OCI-LY1 (cell line): ENCODE data around the gene ABCC4.

Source experiments
- H2AFZ ChIP-seq: fragments of 200-600 bp; sonication (generic), shearing (Covaris generic); 2 replicates; pipeline ENCODE4 v1.6.0; 2014; ENCODE audit warnings: antibody characterized with exemption, mild to moderate bottlenecking, low read length
- H3F3A ChIP-seq: fragments of 200-600 bp; sonication (generic), shearing (Covaris generic); 2 replicates; pipeline ENCODE4 v1.6.0; 2014; ENCODE audit warnings: mild to moderate bottlenecking, antibody characterized with exemption, low read length, moderate library complexity; ENCODE audit not compliant: insufficient read depth
- H3K27ac ChIP-seq: fragments of 200-600 bp; sonication (generic); 2 replicates; pipeline ENCODE4 v1.5.1; 2014; ENCODE audit warnings: low read length, mixed run types, mild to moderate bottlenecking, low read depth; ENCODE audit not compliant: poor library complexity, severe bottlenecking
- H3K27me3 ChIP-seq: fragments of 200-600 bp; sonication (generic); 2 replicates; pipeline ENCODE4 v1.6.0; 2014; ENCODE audit warnings: antibody characterized with exemption, mild to moderate bottlenecking, low read length, moderate library complexity; ENCODE audit not compliant: insufficient read depth
- H3K36me3 ChIP-seq: fragments of 200-600 bp; sonication (generic); 2 replicates; pipeline ENCODE4 v1.6.1; 2014; ENCODE audit warnings: mild to moderate bottlenecking, antibody characterized with exemption, low read length, moderate library complexity, mixed read lengths; ENCODE audit not compliant: insufficient read depth
- H3K4me1 ChIP-seq: fragments of 200-600 bp; sonication (generic); 2 replicates; pipeline ENCODE4 v1.5.1; 2014; ENCODE audit warnings: mild to moderate bottlenecking, low read length, moderate library complexity; ENCODE audit not compliant: insufficient read depth, severe bottlenecking
- H3K4me2 ChIP-seq: fragments of 200-600 bp; sonication (generic), shearing (Covaris generic); 2 replicates; pipeline ENCODE4 v1.6.1; 2014; ENCODE audit warnings: low read length
- H3K4me3 ChIP-seq: fragments of 200-600 bp; sonication (generic); 2 replicates; pipeline ENCODE4 v1.5.1; 2014; ENCODE audit warnings: low read length, low read depth, mild to moderate bottlenecking, mixed read lengths; ENCODE audit not compliant: poor library complexity, severe bottlenecking
- H3K79me2 ChIP-seq: fragments of 200-600 bp; shearing (Covaris generic); 2 replicates; pipeline ENCODE4 v1.6.1; 2016; ENCODE audit warnings: mixed run types, low read length, mixed read lengths; ENCODE audit not compliant: insufficient read depth
- H3K9ac ChIP-seq: fragments of 200-600 bp; sonication (generic), shearing (Covaris generic); 2 replicates; pipeline ENCODE4 v1.6.1; 2014; ENCODE audit warnings: mild to moderate bottlenecking, low read length, mixed read lengths
- H3K9me2 ChIP-seq: fragments of 200-600 bp; sonication (generic), shearing (Covaris generic); 2 replicates; pipeline ENCODE4 v1.6.1; 2014; ENCODE audit warnings: low read depth, mild to moderate bottlenecking, low read length, mixed read lengths
- H3K9me3 ChIP-seq: fragments of 200-600 bp; shearing (Covaris generic); 2 replicates; pipeline ENCODE4 v1.6.1; 2014; ENCODE audit warnings: low read length, mixed read lengths
- H4K20me1 ChIP-seq: fragments of 200-600 bp; sonication (generic), shearing (Covaris generic); 2 replicates; pipeline ENCODE4 v1.6.0; 2016; ENCODE audit warnings: mild to moderate bottlenecking, low read length; ENCODE audit not compliant: insufficient read depth
- EZH2 ChIP-seq: fragments of 200-600 bp; sonication (generic), shearing (Covaris generic); IDR thresholded peaks from 2 replicates; pipeline ENCODE4 v1.8.0; 2017; ENCODE audit warnings: borderline replicate concordance, mixed run types, mild to moderate bottlenecking, antibody characterized with exemption, low read length, moderate library complexity, mixed read lengths
- TF ChIP-seq, protein P1 (sequence below): fragments of 200-600 bp; sonication (generic), shearing (Covaris generic); IDR thresholded peaks from 2 replicates; pipeline ENCODE4 v1.5.1; 2017; ENCODE audit warnings: mild to moderate bottlenecking, antibody characterized with exemption, low read length, moderate library complexity, mixed read lengths

Gene ABCC4

DNA sequence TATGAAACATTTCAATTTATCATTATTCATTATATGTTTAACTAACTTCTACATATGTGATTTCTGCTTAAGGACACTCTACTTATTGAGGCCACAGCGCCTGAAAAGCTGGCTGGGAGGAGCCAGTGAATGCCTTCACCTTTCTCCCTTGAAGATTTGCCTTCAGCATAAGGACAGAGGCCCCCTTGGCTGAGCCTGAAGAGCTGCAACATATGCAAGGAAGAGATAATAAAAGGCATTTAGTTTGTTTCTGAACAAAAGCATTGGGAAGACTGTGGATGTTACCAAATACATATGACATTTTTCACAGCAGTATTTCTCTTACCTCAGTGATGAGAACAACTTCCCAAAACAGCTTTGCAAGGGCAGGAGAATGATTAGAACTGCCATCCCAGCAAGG is 92.1 kb downstream of the ABCC4 start:
- Histone ChIP-seq H3K9me2 (no peaks in the 10 kb centered on the region), H3K79me2 (no peaks in the 10 kb centered on the region), H3K4me2 (no peak overlapping the region), H3K36me3 (peaks cover 36% of the 10 kb centered on the region), H3F3A (no peaks in the 10 kb centered on the region), H3K4me1 (peaks cover 34% of the 10 kb centered on the region), H3K9ac (no peak overlapping the region), H3K27ac (peak overlapping the region; percentile 71), H3K4me3 (no peak overlapping the region), H3K27me3 (no peaks in the 10 kb centered on the region), H3K9me3 (no peaks in the 10 kb centered on the region), H2AFZ (no peak overlapping the region), H4K20me1 (no peaks in the 10 kb centered on the region)
- TF ChIP-seq, protein P1, sequence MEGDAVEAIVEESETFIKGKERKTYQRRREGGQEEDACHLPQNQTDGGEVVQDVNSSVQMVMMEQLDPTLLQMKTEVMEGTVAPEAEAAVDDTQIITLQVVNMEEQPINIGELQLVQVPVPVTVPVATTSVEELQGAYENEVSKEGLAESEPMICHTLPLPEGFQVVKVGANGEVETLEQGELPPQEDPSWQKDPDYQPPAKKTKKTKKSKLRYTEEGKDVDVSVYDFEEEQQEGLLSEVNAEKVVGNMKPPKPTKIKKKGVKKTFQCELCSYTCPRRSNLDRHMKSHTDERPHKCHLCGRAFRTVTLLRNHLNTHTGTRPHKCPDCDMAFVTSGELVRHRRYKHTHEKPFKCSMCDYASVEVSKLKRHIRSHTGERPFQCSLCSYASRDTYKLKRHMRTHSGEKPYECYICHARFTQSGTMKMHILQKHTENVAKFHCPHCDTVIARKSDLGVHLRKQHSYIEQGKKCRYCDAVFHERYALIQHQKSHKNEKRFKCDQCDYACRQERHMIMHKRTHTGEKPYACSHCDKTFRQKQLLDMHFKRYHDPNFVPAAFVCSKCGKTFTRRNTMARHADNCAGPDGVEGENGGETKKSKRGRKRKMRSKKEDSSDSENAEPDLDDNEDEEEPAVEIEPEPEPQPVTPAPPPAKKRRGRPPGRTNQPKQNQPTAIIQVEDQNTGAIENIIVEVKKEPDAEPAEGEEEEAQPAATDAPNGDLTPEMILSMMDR: no peak
- no peak for TF ChIP-seq EZH2

DNA sequence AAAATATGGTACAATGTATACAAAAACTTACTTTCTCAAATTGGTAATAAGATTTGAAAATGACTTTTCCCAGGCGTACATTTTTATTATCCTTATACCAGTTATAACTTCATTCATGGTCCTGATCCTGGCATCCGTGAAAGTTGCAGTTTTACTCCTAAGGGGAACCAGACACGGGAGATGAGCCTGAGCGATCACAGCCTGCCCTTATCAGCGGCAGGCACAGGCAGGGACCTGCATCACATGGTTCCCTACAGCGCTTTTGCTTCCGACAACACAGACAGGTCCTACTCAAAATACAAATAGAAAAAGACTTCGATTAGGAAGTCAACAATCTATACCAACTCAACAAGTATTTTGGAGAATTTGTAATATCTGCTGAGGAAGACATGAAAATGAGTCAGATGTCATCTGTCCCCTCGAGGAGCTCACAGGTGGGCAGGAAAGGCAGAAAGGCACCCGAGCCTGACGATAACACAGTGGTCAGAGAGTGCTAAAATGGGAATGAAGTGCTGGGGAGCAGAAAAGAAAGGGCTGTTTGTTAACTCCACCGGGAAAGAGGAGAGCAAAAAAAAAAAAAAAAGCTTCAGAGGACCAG is 93.4 kb downstream of the ABCC4 start:
- Histone ChIP-seq H3K4me1 (peaks cover 35% of the 10 kb centered on the region), H3F3A (no peaks in the 10 kb centered on the region), H3K27ac (peak overlapping the region; percentile 71), H3K36me3 (peaks cover 46% of the 10 kb centered on the region), H3K9me3 (no peaks in the 10 kb centered on the region), H3K4me2 (peak overlapping the region; percentile 63), H3K27me3 (no peaks in the 10 kb centered on the region), H3K4me3 (peak overlapping the region; percentile 34), H2AFZ (no peak overlapping the region), H3K9me2 (no peaks in the 10 kb centered on the region), H4K20me1 (no peaks in the 10 kb centered on the region), H3K9ac (peak overlapping the region; percentile 14; the same call in 1 of the 2 replicates), H3K79me2 (no peaks in the 10 kb centered on the region)
- no peak for TF ChIP-seq EZH2
- TF ChIP-seq, protein P1: no peak

DNA sequence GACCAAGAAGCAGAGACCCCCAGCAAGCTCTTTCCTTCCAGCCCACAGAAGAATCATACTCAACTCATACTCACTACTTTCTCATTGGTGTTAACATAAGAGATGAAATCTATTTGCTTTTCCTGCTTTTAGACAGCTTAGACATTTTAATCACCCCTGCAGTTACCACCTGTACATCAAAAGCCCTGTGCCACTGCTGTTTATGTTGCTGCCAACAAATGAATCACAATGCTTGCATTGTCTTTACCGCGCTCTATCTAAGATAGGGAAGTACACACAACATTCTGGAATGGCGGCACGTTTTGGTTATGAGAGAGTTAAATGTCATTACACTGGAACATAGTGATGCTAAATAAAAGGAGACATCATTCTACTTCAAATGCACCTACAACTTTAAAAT is 95.1 kb downstream of the ABCC4 start:
- no peak overlapping the region for H3K4me3 ChIP-seq
- H3K36me3 ChIP-seq: peaks cover 48% of the 10 kb centered on the region
- no peak overlapping the region for H3K4me2 ChIP-seq

More for the DNA sequence above, 95.1 kb downstream of the ABCC4 start:
- peaks cover 35% of the 10 kb centered on the region for H3K4me1 ChIP-seq
- H3K9me3 ChIP-seq: no peaks in the 10 kb centered on the region
- H3F3A ChIP-seq: no peaks in the 10 kb centered on the region
- H3K27ac ChIP-seq: no peak overlapping the region
- H3K79me2 ChIP-seq: no peaks in the 10 kb centered on the region
- TF ChIP-seq, protein P1: no peak
- no peak for TF ChIP-seq EZH2
- H3K27me3 ChIP-seq: no peaks in the 10 kb centered on the region
- H3K9ac ChIP-seq: no peak overlapping the region
- H3K9me2 ChIP-seq: no peaks in the 10 kb centered on the region
- no peaks in the 10 kb centered on the region for H4K20me1 ChIP-seq
- no peak overlapping the region for H2AFZ ChIP-seq
